ENCODE data around the gene TLR9. TPM values are rescaled to one million over a fixed set of nuclear protein-coding genes. Genes with fewer than 3 reads are reported as not detected.

The TLR9 gene
- total RNA-seq, 4 donors from 2014 or later, result not detected

DNA sequence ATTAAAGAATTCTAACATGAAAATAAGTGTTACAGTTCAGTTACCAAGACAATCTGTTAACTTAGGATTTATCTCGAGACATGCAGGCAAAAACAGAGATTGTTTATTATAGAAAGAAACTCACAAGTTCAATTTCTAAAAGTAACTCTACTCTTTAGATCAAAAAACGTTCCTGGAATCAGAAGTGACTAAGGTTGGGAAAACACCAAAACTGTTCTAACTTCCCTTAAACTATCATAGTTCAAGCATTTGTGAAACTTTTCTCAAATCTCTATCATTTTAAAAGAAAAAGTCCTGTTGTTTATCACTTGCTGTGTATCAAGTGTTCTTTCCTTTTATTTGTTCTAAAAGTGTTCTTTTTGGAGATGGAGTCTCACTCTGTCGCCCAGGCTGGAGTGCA lies 44.3 kb upstream of the TLR9 start:
- DNase-seq, result no peak
- peaks cover 9 to 90% (median 59%) of the 10 kb centered on the region in 3 donors for H3K4me1 ChIP-seq
- intact Hi-C loops (cut with DNase I), result loop anchor here (5.0 kb wide), 1 partner anchor 32 kb away; the partner anchor contains the start of gene TWF2
- H3K27ac ChIP-seq, result peak overlapping the region; percentile 46 to 71 (median 64)
- 54 to 55% methylated on average over 3 of the region's 3 CpGs for WGBS, 2 donors
- no peak for TF ChIP-seq POLR2A (IDR thresholded peaks at IDR 0.05)
- TF ChIP-seq, protein P1, sequence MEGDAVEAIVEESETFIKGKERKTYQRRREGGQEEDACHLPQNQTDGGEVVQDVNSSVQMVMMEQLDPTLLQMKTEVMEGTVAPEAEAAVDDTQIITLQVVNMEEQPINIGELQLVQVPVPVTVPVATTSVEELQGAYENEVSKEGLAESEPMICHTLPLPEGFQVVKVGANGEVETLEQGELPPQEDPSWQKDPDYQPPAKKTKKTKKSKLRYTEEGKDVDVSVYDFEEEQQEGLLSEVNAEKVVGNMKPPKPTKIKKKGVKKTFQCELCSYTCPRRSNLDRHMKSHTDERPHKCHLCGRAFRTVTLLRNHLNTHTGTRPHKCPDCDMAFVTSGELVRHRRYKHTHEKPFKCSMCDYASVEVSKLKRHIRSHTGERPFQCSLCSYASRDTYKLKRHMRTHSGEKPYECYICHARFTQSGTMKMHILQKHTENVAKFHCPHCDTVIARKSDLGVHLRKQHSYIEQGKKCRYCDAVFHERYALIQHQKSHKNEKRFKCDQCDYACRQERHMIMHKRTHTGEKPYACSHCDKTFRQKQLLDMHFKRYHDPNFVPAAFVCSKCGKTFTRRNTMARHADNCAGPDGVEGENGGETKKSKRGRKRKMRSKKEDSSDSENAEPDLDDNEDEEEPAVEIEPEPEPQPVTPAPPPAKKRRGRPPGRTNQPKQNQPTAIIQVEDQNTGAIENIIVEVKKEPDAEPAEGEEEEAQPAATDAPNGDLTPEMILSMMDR (IDR thresholded peaks at IDR 0.05), result no peak
- H3K27me3 ChIP-seq, result no peaks in the 10 kb centered on the region
- H3K4me3 ChIP-seq, result peak overlapping the region in 1 of 4 donors; percentile 18
- no peaks in the 10 kb centered on the region for H3K9me3 ChIP-seq
- peaks cover 0 to 84% (median 30%) of the 10 kb centered on the region in 3 donors for H3K36me3 ChIP-seq

DNA sequence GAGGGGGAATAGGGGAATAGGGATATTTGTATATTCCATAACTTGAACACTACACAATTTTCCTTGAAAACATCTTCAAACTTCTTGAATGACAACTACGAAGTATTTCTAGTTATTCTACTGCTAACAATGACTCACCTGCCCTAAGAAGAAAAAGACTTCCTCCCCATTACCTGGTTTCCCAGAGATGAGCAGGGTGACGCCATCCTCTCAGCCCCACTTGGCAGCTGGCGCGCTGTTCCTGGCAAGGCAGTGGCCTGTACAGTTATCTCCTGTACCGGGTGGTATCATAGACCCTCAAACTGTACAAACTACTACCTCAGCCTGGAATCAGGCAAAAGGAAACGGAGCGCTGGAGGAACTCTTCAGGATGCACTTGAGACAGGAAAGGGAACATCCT lies 42.6 kb upstream of the TLR9 start:
- Histone ChIP-seq H3K9me3 (no peaks in the 10 kb centered on the region), H3K4me1 (peaks cover 9 to 88% (median 47%) of the 10 kb centered on the region in 3 donors), H3K27me3 (no peaks in the 10 kb centered on the region), H3K27ac (peak overlapping the region; percentile 2 to 66 (median 32)), H3K4me3 (no peak overlapping the region), H3K36me3 (peaks cover 0 to 85% (median 38%) of the 10 kb centered on the region in 3 donors)
- 64 to 71% methylated on average over 4 to 7 of the region's 7 CpGs for WGBS, 2 donors
- TF ChIP-seq, protein P1 (IDR thresholded peaks at IDR 0.05), result no peak
- no peak for TF ChIP-seq POLR2A (IDR thresholded peaks at IDR 0.05)
- DNase-seq, result no peak
- intact Hi-C loops (cut with DNase I), result no loop called here

DNA sequence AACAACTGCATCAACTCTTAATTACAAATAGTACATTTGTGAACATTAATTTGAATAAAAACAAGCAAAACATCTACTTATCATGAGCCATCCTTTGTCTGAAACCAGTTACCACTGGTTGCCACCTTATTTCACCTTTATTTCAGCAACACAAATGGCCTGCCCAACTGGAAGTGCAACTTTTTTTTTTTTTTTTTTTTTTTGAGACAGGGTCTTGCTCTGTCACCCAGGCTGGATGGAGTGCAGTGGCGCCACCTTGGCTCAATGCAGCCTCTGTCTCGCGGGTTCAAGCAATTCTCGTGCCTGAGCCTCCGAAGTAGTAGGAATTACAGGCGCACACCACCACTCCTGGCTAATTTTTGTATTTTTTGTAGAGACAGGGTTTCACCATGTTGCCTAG lies 39.9 kb upstream of the TLR9 start:
- peaks cover 0 to 98% (median 56%) of the 10 kb centered on the region in 3 donors for H3K36me3 ChIP-seq
- no peak for TF ChIP-seq POLR2A (IDR thresholded peaks at IDR 0.05)
- TF ChIP-seq, protein P1 (IDR thresholded peaks at IDR 0.05), result no peak
- H3K9me3 ChIP-seq, result no peaks in the 10 kb centered on the region
- H3K4me1 ChIP-seq, result peaks cover 0 to 62% (median 23%) of the 10 kb centered on the region in 3 donors
- no peak overlapping the region for H3K4me3 ChIP-seq
- intact Hi-C loops (cut with DNase I), result no loop called here
- 78 to 87% methylated on average over 6 of the region's 6 CpGs for WGBS, 2 donors
- H3K27ac ChIP-seq, result peak overlapping the region in 2 of 4 donors; percentile 51 to 64
- no peak for DNase-seq
- no peaks in the 10 kb centered on the region for H3K27me3 ChIP-seq

DNA sequence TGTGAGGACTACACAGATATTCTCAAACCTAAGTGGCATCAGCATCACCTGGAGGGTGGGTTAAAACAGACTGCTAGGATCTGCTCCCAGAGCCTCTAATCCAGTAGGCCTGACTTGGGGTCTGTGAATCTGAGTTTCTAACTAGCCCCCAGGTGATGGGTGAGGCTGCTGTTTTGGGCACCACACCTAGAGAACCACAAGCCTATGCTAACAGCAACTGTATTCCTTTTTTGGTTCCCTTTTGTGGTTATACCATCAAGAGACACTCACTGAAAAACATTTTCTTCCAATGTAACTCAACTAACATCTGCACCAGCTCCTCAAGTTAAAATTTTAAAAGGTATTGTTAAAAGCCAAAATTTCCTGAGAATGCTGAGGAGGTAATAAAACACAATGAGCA lies 37.0 kb upstream of the TLR9 start:
- Histone ChIP-seq H3K27ac (no peak overlapping the region), H3K27me3 (no peaks in the 10 kb centered on the region), H3K4me1 (peaks cover 0 to 51% (median 3%) of the 10 kb centered on the region in 3 donors), H3K4me3 (no peak overlapping the region), H3K36me3 (peaks cover 18 to 98% (median 74%) of the 10 kb centered on the region in 3 donors), H3K9me3 (no peaks in the 10 kb centered on the region)
- intact Hi-C loops (cut with DNase I), result no loop called here
- DNase-seq, result no peak
- TF ChIP-seq, protein P1 (IDR thresholded peaks at IDR 0.05), result no peak

DNA sequence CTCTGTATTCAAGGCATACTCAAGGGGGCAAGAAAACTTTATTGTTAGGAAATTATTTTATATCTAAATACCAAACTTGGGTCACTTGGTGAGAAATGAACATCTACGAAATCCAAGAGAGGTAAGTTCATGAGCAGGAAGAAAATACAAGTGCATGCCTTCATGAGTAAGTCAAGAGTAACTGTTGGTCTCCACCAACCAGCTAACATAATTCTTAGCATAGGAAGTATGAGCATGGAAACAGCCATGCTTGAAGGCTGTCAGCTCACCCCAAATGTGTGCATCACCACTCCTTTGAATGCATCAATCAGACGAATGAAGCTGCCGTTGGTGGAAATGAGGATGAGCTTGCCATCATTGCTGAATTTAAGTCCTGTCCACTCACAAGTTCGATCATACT lies 34.0 kb upstream of the TLR9 start:
- no peaks in the 10 kb centered on the region for H3K9me3 ChIP-seq
- H3K4me1 ChIP-seq, result peaks cover 0 to 49% (median 6%) of the 10 kb centered on the region in 3 donors
- no peak for DNase-seq
- no peaks in the 10 kb centered on the region for H3K27me3 ChIP-seq
- peak overlapping the region in 2 of 4 donors; percentile 4 to 39 for H3K27ac ChIP-seq
- 94 to 97% methylated on average over 4 of the region's 4 CpGs for WGBS, 2 donors
- no peak overlapping the region for H3K4me3 ChIP-seq
- intact Hi-C loops (cut with DNase I), result no loop called here
- peaks cover 37 to 100% (median 84%) of the 10 kb centered on the region in 3 donors for H3K36me3 ChIP-seq
- TF ChIP-seq, protein P1 (IDR thresholded peaks at IDR 0.05), result no peak
- TF ChIP-seq POLR2A (IDR thresholded peaks at IDR 0.05), result no peak
